ENCODE measurements around the gene MYL3.

The MYL3 gene

DNA sequence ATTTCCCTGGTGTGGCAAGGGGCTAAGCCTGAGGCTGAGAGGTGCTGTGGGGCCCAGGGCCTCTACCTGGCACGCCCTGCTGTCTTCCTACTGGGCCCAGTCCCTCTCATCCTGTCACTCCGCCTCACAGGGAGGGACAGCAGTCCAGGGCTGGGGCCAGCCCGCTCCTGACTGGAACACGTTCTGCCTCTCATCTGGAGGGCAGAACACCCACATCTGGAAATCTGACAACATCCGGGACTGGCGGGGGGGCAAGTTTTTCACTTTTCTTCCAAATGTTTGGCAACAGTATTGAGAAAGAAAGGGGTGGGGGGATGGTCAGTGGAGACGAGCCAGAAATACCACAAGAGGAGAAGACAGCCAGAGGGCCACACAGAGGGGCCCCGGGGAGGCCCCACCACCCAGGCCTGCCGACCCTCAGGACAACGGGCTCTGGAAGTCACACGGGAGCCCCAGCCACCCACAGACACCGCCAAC is 1.8 kb upstream of the MYL3 start:
- no peak for DNase-seq

DNA sequence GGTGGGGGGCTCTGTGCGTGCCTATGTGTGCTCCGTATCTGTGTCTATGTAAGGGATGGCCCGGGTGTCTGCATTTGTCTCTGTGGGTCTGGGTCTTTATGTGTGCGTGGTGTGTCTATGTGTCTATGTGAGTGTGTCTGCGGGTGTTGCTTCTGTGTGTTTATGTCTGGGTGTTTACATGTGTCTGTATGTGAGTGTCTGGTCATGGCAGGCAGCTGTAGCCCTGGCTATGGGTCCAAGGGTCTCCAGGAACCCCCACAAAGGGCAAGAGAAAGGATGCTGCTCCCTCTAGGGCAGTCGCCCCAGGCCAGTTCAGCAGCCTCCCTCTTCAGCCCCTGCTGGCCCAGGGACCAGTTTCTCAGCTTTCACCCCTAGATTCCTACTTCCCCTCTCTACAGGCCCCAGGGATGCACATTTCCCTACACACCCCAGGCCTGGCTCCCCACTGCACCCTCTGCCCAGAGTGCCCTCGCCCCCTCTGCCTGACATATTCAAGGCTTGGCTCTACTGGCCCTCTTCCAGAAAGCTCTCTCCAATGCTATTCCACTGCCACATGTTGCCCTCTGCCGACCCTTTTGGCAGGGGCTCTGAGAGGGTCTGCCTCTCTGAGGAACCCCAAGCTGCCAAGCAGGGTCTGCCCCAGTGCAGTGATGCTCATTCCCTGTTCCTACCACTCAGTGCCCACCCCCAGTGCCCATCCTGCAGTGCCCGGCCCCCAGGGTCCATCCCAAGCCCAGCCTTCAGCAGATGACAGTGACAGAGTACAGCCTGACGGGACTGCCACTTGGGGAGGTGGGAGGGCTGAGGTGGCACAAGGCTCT is 1.0 kb upstream of the MYL3 start:
- DNase-seq: no peak

DNA sequence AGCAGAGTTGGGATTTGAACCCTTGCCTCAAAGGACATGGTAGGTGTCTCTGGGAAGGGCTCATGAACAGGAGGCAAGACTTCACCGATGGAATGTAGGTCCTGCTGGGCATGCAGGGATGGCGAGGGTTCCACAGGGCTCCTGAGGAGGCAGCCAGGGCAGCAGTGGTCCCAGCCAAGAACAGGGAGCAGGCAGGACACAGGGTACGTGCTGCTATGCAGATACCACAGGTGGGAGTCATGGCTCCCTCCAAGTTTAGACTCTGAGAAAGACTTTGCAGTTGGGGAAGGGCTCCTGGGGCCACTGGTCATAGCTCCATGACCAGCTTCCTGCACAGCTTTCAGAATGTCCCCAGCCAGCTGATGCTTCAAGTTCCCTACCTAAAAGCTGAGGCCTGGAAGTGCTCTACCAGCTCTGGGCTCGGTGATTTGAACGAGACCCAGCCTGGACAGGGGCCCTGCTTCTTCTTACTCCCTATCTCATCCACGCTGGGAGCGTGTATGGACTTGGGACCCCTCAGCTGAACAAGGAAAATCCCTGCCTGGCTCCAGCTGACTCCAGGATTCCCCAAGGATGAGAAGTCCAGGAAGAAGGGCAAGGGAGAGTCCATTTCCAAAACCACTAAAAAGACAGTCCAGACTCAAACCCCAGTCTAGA is 747 bp downstream of the MYL3 start:
- DNase-seq: no peak

DNA sequence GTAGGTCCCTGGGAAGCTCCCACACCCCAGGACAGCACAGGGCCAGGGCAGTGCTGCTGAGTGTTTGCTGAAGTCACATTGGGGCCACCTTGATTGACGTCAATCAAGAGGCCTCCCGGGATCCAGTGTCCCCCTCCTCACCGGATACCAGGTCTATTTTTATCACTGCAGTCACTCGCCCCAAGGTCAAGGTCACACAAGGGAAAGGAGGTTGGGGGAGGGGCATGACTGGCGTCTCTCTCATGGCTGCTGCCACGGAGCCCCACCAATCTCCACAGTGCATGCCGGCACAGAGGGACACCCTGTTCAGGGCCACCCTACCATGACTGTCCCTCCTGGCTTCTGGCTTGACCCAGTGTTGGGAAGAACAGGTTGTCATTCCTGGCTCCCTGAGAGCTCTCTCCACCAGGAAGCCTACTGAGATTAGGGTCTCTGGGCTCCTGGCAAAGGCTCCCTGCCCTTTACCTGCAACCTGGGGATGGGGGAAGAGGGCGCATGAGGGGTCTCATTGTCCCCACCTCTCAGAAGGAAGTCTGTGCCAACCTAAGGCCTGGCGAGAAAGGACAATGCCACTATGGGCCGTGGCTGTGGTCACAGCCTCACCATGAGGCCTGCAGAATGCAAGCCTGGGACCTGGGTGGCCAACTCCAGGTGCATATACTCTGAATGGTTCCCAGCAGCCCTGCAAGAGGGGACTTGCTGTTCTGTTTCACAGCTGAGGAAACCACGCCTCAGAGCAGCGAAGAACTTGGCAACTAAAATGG is 1.5 kb downstream of the MYL3 start:
- DNase-seq: no peak

DNA sequence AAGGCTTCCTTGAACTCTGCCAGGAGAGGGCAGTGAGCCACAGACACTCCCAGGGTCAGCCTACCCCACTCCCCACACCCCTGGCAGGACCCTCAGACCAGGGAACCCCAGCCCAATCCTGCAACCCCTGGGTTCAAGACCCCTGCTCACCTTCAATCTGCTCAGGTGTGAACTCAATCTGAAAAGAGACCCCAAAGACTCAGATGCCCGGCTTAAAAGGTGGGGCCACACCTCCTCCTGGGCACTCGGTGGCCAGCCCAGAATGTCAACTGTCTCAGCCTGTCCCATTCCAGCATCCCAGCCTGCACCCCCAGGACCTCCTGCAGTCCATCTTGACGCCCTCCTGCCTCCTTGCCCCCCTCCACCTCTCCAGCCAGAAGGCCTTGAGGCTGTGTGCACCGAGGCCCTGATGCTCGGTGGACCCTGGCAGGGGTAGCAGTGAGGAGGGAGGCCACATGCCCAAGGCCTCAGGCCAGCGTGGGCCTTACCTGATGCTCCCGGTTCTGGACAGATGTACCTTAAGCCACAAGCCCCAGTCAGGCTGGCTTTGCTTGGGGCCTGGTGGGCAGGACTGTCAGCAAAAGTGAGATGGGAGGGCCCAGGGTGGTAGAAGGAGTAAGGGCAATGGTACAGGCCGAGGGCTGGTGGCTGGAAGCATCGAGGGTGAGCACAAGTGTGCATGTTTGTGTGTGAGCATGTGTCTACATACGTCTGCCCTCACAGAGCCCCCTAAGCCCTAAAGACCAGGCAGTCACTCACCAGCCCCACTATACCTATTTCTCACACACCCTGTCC is 2.2 kb downstream of the MYL3 start:
- DNase-seq: no peak

DNA sequence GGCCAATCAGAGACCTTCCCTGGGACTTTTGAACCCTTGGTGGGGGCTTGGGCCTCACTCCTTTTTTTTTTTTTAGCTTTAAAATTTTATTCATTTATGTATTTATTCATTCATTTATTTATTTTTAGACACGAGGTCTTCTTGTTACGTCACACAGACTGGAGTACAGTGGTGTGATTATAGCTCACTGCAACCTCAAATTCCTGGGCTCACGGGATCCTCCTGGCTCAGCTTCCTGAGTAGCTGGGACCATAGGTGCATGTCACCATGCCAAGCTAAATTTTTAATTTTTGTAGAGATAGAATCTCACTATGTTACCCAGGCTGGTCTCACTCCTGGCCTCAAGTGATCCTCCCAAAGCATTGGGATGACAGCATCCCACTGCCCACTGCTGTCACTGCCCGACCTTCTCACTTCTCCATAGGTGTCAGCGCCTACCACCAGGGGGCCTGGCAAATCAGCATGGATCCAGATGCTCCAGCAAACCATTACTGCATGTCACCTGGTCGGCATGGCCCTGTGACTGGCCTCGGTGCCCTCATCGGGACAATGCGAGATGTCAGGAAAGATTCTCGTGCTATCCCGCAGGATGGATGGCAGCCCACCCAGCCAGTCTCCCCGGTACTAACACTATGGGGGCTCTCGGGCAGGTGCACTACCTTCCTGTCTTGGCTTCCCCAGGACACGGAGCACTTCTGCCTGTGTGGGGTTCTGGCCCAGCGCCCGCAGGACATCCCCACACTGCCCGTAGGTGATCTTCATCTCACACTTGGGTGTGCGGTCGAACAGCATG is 3.0 kb downstream of the MYL3 start:
- DNase-seq: no peak

DNA sequence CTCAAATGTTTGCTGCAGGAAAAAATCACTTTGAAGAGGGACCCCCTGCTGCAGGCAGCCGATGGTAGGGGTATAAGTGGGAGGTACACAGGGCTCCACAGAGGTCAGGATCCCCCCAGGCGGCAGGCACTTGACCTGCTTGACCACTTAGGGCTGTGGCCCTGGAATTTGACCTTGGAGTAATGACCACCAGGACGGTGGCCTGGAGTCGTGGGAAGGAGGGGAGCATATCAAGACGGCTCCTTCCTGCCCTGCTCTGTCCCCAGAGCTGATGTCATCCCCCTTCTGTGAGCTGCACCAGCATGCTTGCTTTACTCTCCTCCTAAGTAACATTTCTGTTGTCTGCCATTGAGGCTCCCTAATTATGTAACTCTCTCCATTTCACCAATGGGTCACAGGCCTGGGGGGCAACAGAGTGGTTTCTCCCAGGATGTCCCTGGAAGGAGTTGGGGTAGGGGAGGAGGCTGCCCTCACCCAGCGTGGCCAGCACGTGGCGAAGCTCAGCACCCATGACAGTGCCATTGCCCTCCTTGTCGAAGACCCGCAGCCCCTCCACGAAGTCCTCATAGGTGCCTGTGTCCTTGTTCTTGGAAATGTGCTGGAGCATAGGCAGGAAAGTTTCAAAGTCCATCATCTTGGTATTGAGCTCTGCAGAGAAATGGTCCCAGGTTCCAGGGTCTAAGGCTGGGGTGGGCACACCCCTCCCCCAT is 4.1 kb downstream of the MYL3 start:
- no peak for DNase-seq

DNA sequence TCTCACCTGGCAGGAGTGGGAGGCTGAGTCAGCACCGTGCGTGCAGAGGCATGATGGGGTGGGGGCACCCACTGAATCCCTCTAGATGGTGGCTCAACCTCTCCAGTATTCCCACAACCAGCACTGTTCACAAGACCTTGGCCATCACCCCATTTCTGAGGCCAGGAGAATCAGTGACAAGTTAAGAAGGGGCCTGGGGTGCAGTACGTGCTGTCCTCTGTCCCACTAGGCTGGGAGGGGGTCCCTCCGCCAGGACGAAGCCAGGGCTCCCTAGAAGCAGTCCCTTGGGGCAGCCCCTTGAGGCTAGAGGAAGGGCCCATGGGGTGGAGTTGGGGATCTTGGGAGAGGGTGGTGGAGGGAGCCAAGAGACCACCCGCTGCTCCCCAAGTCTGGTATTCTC is 4.8 kb downstream of the MYL3 start:
- DNase-seq: no peak

DNA sequence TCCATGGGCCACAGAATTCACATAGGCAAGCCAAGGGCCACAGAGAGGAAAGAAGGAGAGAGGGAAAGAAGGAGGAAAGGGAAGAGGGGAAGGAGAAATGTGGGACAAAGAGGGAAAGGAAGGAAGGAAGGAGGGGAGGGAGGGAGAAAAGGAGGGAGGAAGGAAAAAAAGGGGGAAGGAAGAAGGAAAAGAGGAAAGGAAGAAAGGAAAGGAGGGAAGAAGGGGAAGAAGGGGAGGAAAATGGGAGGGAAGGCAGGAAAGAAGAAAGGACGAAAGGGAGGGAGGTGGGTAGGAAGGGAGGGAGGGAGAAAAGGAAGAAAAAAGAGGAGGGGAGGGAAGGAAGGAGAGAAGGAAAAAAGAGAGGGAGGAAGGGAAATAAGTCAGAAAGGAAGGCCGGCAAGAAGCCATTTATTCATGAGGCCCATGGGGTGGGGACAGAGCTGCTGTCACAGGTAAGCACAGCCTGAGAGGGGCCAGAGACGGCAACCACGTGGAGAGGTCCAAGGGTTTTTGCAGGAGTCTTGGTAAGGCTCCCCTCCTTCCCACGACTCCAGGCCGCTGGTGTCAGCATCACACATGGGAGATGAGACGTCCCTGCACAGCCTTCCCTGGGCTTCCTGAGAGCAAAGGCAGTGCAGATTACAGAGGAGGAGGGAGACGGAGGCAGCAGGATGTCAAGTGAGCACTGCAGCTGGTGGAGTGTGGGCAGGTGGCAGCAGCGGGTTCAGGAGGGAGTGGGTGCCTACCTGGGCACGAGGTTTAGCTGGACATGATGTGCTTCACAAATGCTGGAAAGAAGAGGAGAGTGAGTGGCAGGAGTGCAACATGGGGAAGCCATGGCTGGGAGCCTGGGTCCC is 5.5 kb downstream of the MYL3 start:
- peak in 1 of 5 donors; percentile 1 for DNase-seq

DNA sequence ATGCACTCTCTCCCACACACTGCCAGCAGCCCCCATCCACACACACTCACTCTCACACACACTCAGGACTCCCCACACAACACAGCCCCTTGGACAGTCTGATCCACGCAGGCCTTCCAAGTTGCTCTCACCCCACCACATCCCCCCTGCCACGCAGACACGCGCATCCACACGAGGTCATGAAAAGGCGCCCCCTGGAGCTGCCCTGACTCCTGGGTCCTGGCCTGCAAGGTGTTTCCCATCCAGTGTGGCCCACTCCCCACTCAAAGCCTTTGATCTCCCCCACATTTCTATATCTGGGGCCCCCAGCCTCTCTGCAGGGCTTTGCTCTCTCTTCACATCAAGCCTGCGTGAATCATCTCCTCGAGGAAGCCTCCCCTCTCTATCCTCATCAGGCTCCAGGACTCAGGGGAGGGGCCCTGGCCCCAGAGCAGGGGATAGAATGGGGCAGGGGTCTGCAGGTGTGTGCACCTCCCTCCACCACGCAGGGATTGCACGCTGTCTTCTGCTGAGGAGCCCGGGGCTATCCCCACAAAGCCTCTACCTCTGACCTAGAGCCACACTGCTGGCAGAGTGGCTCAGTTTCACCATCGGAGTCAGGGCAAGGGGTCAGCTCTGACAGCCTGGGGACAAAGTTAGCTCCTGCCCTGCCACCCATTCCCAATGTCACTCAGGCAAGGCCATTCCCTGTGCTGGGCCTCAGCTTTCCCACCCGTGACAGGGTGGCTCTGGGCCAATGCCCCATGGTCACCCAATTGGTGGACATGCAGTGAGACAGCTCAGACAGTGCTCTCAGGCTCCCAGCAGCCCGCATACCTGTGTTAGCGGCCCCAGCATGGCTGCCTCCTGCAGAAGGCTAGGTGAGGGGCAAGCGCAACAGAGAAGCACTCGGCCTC is 6.4 kb downstream of the MYL3 start:
- DNase-seq: peak in 1 of 5 donors; percentile 3

DNA sequence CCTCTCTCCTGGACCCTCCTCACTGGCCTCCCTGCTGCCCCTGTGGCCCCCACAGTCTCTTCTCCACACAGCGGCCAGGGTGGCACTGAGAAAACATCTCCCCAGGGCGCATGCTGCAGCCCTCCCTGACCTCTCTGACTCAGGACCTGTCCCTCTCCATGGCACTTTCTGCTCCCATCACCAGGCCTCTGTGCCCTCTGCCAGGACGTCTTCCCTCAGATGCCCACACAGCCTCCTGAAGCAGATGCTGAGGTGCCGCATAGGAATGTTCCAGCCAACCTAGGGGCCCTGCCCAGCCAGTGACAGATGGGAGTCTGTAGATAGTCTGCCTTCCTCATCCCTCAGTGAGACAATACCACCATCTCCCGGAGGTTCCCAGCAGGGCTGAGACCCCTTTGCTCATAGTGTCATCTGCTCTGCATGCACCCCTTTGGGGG is 8.7 kb downstream of the MYL3 start:
- no peak for DNase-seq

DNA sequence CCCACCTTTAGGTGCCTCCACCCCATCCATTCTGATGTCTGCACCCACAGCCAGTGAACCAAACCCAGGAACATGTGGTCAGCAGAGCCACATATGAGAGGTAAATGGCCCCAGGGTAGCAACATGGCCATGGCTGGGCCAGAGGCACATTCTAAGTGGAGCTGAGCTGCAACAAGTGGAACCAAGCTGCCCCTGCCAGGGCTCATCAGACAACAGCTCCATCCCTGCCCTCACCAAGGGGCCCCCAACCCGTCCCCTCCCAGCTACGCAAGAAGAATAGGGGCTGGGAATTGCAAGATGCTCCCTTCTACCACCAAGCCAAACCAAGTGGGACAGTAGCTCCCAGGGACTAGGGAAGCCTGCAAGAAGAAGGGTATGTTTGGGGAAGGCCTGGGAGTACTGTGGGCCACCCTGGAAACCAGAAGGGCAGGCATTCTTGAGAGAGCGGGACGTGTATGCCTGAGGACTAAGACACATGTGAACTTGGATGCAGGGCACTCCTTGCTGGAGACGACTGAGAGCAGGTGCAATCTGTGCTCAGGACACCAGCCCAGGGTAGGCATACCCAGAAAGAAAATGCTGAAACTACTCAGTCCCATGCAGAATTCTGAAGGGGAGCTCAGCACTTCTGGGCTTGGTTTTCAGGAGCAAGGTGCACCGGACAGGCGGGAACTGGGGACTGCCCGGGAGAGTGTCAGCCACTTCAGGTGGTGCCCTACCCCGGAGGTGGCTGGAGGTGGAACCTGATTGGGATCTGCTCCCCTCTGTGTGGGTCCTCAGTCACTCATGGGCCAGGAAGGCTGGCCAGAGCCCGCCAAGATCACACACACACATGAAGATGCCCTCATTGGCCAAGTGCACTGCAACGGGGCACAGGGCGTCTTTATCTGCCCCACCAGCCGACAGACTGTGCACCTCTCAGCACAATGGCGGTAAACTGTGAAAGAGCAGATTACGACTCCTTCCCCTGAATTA is 9.5 kb downstream of the MYL3 start:
- DNase-seq: peak in 1 of 5 donors; percentile 1

DNA sequence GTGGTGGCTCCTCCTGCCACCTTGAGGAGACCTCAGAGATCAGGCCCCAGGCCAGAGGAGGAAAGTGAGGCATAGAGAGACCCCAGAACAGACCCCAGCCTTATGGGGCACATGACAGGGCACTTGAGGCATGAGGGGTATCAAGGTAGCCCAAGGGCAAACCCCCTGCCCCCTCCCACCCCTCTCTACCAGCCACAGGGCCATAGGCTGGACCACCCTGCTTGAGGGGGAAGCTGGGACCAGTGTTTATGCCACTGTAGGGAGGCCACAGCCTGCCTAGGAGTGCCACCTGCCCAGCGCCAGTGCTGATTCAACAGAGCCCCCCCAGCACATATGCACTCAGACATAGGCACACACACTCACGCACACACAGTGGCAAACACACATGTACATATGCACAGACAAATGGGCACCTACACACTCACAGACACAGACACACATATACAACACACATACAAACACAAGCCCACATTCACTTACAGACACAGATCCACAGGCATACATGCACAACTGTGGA is 10.3 kb downstream of the MYL3 start:
- DNase-seq: peak in 1 of 5 donors; percentile 2

DNA sequence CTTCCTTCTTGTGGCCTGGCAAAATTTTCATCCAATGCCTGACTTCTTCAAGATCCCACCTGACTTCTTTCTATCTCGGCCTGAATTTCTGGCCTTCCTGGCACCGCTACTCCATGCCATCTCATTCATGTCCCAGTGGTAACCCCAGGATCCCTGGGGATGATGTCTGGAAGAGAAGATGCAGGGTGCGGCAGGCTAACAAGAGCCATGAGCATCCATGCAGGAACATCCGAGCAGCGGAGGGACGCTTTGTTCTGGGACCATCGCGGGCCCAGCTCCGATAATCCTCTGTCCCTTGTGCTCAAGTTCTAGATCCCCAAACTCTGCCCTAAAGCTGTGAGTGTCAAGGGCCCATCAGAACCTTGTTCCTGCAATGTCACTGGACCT is 10.9 kb downstream of the MYL3 start:
- peak in 1 of 5 donors; percentile 1 for DNase-seq

DNA sequence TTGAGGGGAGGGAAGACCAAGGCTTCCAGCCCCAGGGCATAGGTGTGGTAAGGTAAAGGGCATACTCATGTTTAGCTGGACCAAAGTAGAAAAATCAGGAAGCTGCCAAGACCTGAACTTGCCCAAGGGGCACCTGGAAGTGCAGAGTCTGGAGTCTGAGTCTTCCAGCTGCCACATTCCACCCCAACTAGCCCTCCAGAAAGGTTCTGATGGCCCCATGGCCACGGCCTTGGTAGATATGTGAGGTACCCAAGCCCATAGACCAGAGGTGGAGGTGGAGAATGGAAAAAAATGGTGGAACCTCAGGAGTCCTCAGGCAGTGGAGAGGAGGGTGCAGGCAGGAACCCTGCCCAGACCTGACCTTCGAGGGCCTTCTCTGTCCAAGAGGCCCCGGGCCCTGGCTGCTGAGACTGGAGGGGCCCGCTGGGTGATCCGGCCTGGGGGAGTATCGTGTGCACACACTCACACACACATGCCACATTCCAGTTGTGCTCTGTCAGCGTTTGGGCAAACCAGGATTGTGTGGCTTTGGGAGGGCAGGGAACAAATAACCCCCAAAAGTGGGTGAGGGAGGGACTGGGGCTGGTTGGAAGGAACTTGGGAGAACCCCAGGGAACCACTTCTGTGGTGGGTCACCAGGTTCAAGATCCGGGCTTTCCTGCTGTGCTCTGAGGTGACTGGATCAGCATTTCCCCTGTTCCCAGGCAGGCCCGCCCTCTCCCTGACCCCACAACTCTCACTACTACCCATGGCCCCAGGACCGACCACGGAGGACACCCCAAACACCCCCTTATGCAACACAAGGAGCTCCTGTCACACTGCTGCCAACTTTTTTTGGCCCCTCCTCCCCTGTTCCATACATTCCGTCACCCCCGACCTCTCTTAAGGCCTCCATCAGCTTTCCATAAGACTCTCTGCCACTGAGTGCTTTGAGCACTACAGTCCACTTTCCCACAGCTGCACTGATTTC is 11.6 kb downstream of the MYL3 start:
- peak in 1 of 5 donors; percentile 2 for DNase-seq

DNA sequence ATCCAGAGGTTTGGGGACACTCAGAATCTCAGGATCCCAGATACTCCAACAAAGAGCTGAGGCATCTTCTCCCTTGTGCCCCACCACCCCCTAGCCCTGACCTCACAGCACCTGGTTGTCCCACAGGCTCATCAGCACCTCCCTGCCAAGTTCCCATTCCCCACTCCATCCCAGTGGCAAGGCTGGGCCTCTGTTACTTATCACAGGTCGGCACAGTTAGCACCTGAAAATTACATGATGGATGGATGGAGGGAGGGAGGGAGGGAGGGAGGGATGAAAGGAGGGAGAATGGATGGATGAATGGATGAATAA is 12.8 kb downstream of the MYL3 start:
- DNase-seq: no peak

Data from T-helper 1 cell (primary cell).